H1 (cell line): ENCODE measurements around the gene GATB. TPM values are rescaled to one million over a fixed set of nuclear protein-coding genes. Genes with fewer than 3 reads are reported as not detected.

Source experiments
- CTCF ChIA-PET: fragments of 300-600 bp; sonication (Branson Sonifier 250); formaldehyde crosslinking; loops from one replicate; lab custom pipeline; 2021; ENCODE audit not compliant: partially characterized antibody; lab: Charles Lee
- POLR2A ChIA-PET: fragments of 300-600 bp; sonication (Branson Sonifier 250); formaldehyde crosslinking; loops from one replicate; lab custom pipeline; 2021; ENCODE audit warnings: inconsistent platforms; ENCODE audit not compliant: partially characterized antibody; lab: Charles Lee
- DNase-seq, 2 experiments: peaks; one replicate each; pipeline versions ENCODE4 v3.0.0 to v3.0.0-alpha.2; 2010 to 2022; ENCODE audit warnings: low spot score in 2 of 2, low read depth in 1 of 2, mixed read lengths in 1 of 2
- FAIRE-seq: peaks from 2 replicates; lab custom pipeline; 2011; peaks lifted over from hg19 to GRCh38; lab: Jason Lieb, UNC
- H2AFZ ChIP-seq: 2 replicates; pipeline ENCODE4 v1.8.1; 2012; ENCODE audit warnings: low read length, inconsistent platforms
- H2AK5ac ChIP-seq: 2 replicates; pipeline ENCODE4 v1.6.1; 2013; ENCODE audit warnings: low read depth, low read length
- H2BK120ac ChIP-seq: replicated peaks from 2 replicates; pipeline ENCODE3; 2013; ENCODE audit warnings: low read depth, low read length, inconsistent platforms
- H2BK12ac ChIP-seq: 2 replicates; pipeline ENCODE4 v1.6.1; 2013; ENCODE audit warnings: low read depth, low read length
- H2BK15ac ChIP-seq: 2 replicates; pipeline ENCODE4 v1.6.1; 2013; ENCODE audit warnings: low read length
- H2BK20ac ChIP-seq: 2 replicates; pipeline ENCODE4 v1.6.1; 2013; ENCODE audit warnings: low read length
- H2BK5ac ChIP-seq: 2 replicates; pipeline ENCODE4 v1.6.1; 2013; ENCODE audit warnings: low read depth, low read length
- H3K14ac ChIP-seq: 2 replicates; pipeline ENCODE4 v1.6.1; 2013; ENCODE audit warnings: inconsistent platforms; ENCODE audit not compliant: insufficient read length
- H3K18ac ChIP-seq: 2 replicates; pipeline ENCODE4 v1.6.1; 2013; ENCODE audit warnings: low read length; ENCODE audit errors: extremely low read depth
- H3K23ac ChIP-seq: 2 replicates; pipeline ENCODE4 v1.6.1; 2013; ENCODE audit warnings: inconsistent platforms; ENCODE audit not compliant: insufficient read length
- H3K23me2 ChIP-seq: 2 replicates; pipeline ENCODE4 v1.6.1; 2013; ENCODE audit warnings: low read depth, low read length
- H3K27ac ChIP-seq: 2 replicates; pipeline ENCODE4 v1.6.1; 2011; ENCODE audit warnings: low read depth, low read length, inconsistent platforms
- H3K27me3 ChIP-seq, 4 experiments: replicated peaks in 1 of 4; 1 replicate in 1 of 4; 2 replicates in 3 of 4; pipeline versions ENCODE4 v1.6.1 to v1.8.1; 2011 to 2013; ENCODE audit warnings: low read length in 3 of 4, mild to moderate bottlenecking in 3 of 4, inconsistent platforms in 2 of 4, mixed read lengths in 2 of 4, moderate library complexity in 1 of 4; ENCODE audit not compliant: control insufficient read depth in 3 of 4, insufficient read depth in 3 of 4; ENCODE audit errors: extremely low read depth in 1 of 4
- H3K36me3 ChIP-seq, 4 experiments: 2 replicates each; pipeline versions ENCODE4 v1.6.1 to v1.8.1; 2011 to 2013; ENCODE audit warnings: mild to moderate bottlenecking in 4 of 4, low read length in 3 of 4, moderate library complexity in 2 of 4, control low read depth in 1 of 4, inconsistent platforms in 1 of 4; ENCODE audit not compliant: insufficient read depth in 4 of 4, control insufficient read depth in 2 of 4
- H3K4ac ChIP-seq: replicated peaks from 2 replicates; pipeline ENCODE3; 2013; ENCODE audit warnings: low read length, low read depth, mixed read lengths, inconsistent platforms; ENCODE audit not compliant: insufficient read length
- H3K4me1 ChIP-seq, 4 experiments: replicated peaks in 1 of 4; 1 replicate in 1 of 4; 2 replicates in 3 of 4; pipeline versions ENCODE4 v1.6.1 to v1.8.1; 2011 to 2013; ENCODE audit warnings: low read length in 3 of 4, inconsistent platforms in 2 of 4, mixed read lengths in 1 of 4; ENCODE audit not compliant: insufficient read depth in 4 of 4, control insufficient read depth in 3 of 4
- H3K4me2 ChIP-seq, 2 experiments: 2 replicates each; pipeline versions ENCODE4 v1.6.1 to v1.8.1; 2011 to 2013; ENCODE audit warnings: low read depth in 2 of 2, low read length in 2 of 2, control low read depth in 1 of 2, inconsistent platforms in 1 of 2, mild to moderate bottlenecking in 1 of 2; ENCODE audit not compliant: insufficient read depth in 1 of 2
- H3K4me3 ChIP-seq, 4 experiments: fragments of 200-600, 300-600 bp in 1 of 4; sonication (generic), shearing (Covaris generic), sonication (Bioruptor Twin) in 1 of 4; 2 replicates each; pipeline versions ENCODE4 v1.5.1 to v1.8.1; 2011 to 2016; ENCODE audit warnings: low read length in 4 of 4, low read depth in 3 of 4, control low read depth in 2 of 4, inconsistent platforms in 2 of 4, mild to moderate bottlenecking in 2 of 4, mixed read lengths in 1 of 4, moderate library complexity in 1 of 4; ENCODE audit not compliant: insufficient read depth in 2 of 4; ENCODE audit errors: extremely low read depth in 1 of 4
- H3K56ac ChIP-seq: replicated peaks from 2 replicates; pipeline ENCODE3; 2013; ENCODE audit warnings: low read depth, mild to moderate bottlenecking, mixed read lengths, low read length, inconsistent platforms; ENCODE audit not compliant: insufficient read length
- H3K79me1 ChIP-seq: 2 replicates; pipeline ENCODE4 v1.6.1; 2013; ENCODE audit warnings: low read depth, low read length, control low read depth
- H3K79me2 ChIP-seq, 2 experiments: 2 replicates each; pipeline versions ENCODE4 v1.6.1 to v1.8.1; 2012 to 2013; ENCODE audit warnings: low read length in 2 of 2, mild to moderate bottlenecking in 2 of 2, inconsistent platforms in 1 of 2; ENCODE audit not compliant: insufficient read depth in 2 of 2, control insufficient read depth in 1 of 2
- H3K9ac ChIP-seq, 4 experiments: replicated peaks in 1 of 4; 1 replicate in 1 of 4; 2 replicates in 3 of 4; pipeline versions ENCODE4 v1.6.1 to v1.8.1; 2011 to 2013; ENCODE audit warnings: low read depth in 3 of 4, low read length in 3 of 4, control low read depth in 2 of 4, mild to moderate bottlenecking in 2 of 4, moderate library complexity in 2 of 4, inconsistent platforms in 1 of 4; ENCODE audit errors: extremely low read depth in 1 of 4
- H3K9me3 ChIP-seq, 2 experiments: 2 replicates each; pipeline versions ENCODE4 v1.6.1 to v1.8.1; 2012 to 2013; ENCODE audit warnings: mild to moderate bottlenecking in 2 of 2, moderate library complexity in 2 of 2, control low read depth in 1 of 2, inconsistent platforms in 1 of 2, low read depth in 1 of 2, low read length in 1 of 2, mixed read lengths in 1 of 2; ENCODE audit not compliant: insufficient read depth in 2 of 2
- H4K20me1 ChIP-seq, 2 experiments: replicated peaks in 1 of 2; 2 replicates each; pipeline versions ENCODE3 to v1.8.1; 2011 to 2013; ENCODE audit warnings: inconsistent platforms in 2 of 2, low read length in 2 of 2, mild to moderate bottlenecking in 1 of 2; ENCODE audit not compliant: insufficient read depth in 2 of 2, control insufficient read depth in 1 of 2
- H4K5ac ChIP-seq: 2 replicates; pipeline ENCODE4 v1.6.1; 2013; ENCODE audit warnings: low read length, low read depth, mixed read lengths, inconsistent platforms; ENCODE audit not compliant: insufficient read length
- H4K8ac ChIP-seq: 2 replicates; pipeline ENCODE4 v1.8.0; 2013; ENCODE audit warnings: mild to moderate bottlenecking, moderate library complexity, low read length, inconsistent platforms; ENCODE audit not compliant: insufficient read depth; ENCODE audit errors: extremely low read depth
- H4K91ac ChIP-seq: replicated peaks from 2 replicates; pipeline ENCODE3; 2013; ENCODE audit warnings: low read length, mixed read lengths, inconsistent platforms; ENCODE audit not compliant: insufficient read length
- ATF3 ChIP-seq: IDR thresholded peaks from 2 replicates; pipeline ENCODE4 v1.6.1; 2011; ENCODE audit warnings: low read depth, mild to moderate bottlenecking, low read length; ENCODE audit not compliant: insufficient read depth
- CHD1 ChIP-seq: IDR thresholded peaks from 2 replicates; pipeline ENCODE4 v1.6.1; 2012; ENCODE audit warnings: low read depth, low read length, improper control_type of control experiment
- CTCF ChIP-seq, 3 experiments: IDR thresholded peaks; 1 replicate in 2 of 3; 2 replicates in 1 of 3; pipeline versions ENCODE4 v1.5.1 to v1.6.1; 2011; ENCODE audit warnings: low read length in 3 of 3, mild to moderate bottlenecking in 3 of 3, inconsistent platforms in 2 of 3, low read depth in 1 of 3, moderate library complexity in 1 of 3; ENCODE audit not compliant: insufficient read depth in 1 of 3; ENCODE audit errors: control extremely low read depth in 1 of 3
- EP300 ChIP-seq, 2 experiments: IDR thresholded peaks; 1 replicate in 1 of 2; 2 replicates in 1 of 2; pipeline ENCODE4 v1.6.1; 2011 to 2012; ENCODE audit warnings: low read depth in 2 of 2, low read length in 2 of 2, mild to moderate bottlenecking in 2 of 2, borderline replicate concordance in 1 of 2, inconsistent platforms in 1 of 2, moderate library complexity in 1 of 2
- EZH2 ChIP-seq: fragments of 200-600 bp; sonication (generic); IDR thresholded peaks from 2 replicates; pipeline ENCODE4 v1.7.1; 2012; ENCODE audit warnings: low read depth, mild to moderate bottlenecking, moderate library complexity, low read length, inconsistent platforms; ENCODE audit not compliant: severe bottlenecking
- FOSL1 ChIP-seq: IDR thresholded peaks from 2 replicates; pipeline ENCODE4 v1.6.1; 2011; ENCODE audit warnings: mild to moderate bottlenecking, low read depth, low read length, moderate library complexity; ENCODE audit not compliant: insufficient read depth
- RBBP5 ChIP-seq: IDR thresholded peaks from 2 replicates; pipeline ENCODE4 v1.7.1; 2012; ENCODE audit warnings: low read depth, mild to moderate bottlenecking, inconsistent platforms, low read length, moderate library complexity, borderline replicate concordance
- RNF2 ChIP-seq: fragments of 200-900, 300-1000 bp; sonication (generic); IDR thresholded peaks from 2 replicates; pipeline ENCODE4 v1.7.1; 2016; ENCODE audit warnings: borderline replicate concordance, low read depth, mild to moderate bottlenecking, antibody characterized with exemption, low read length; ENCODE audit not compliant: poor library complexity, severe bottlenecking; ENCODE audit errors: missing control alignments
- polyA plus RNA-seq, 7 experiments: library from polyadenylated mRNA; depleted of rRNA in 3 of 7; stranded (reverse) in 5 of 7; unstranded in 2 of 7; fragments of >200 nt in 5 of 7; fragments of 200-250 nt in 2 of 7; gene quantifications; 1 replicate in 5 of 7; 2 replicates in 1 of 7; 4 replicates in 1 of 7; pipeline versions ENCODE4 v1.2.1 to v1.2.3, GENCODE V29; 2011 to 2013; ENCODE audit warnings: missing spikeins in 2 of 7, mixed read lengths in 2 of 7
- total RNA-seq: library from RNA; stranded (reverse); fragmentation: NEBNext Ultra II Directional; extraction: Animal tissue kit (Norgen Biotek cat#: 25700); gene quantifications from 2 replicates; pipeline ENCODE4 v1.2.1, GENCODE V29; 2021
- TF ChIP-seq, protein P1 (sequence below): IDR thresholded peaks from 2 replicates; pipeline ENCODE4 v1.6.1; 2011; ENCODE audit warnings: low read length, improper control_type of control experiment

Gene GATB
- total and polyA plus RNA-seq, 2 of the 8 experiments (the other 6 are each of a cell fraction or from before 2014, with no cell fraction given) = 15.3 to 18.0 TPM

DNA sequence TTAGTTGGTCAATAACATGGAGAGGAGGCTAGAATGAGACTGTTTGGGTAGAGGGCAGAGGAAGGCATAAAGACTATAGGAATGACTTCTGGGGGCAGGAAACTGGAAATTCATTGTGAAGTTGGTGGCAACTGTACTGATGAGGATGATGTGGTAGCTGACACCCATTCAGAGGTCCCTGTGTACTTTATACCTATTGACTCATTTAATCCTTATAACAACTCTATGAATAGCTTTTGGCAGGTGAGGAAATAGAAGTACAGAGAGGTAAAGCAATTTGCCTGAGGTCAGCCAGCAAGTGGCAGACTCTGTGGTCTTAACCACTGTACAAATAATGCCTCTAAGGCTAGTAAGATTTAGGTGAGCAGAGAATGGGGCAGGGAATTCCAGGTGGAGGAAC, 100.1 kb downstream of the GATB start:
- POLR2A ChIA-PET = no interaction called here
- no peaks in the 10 kb centered on the region; the same call in 1 of the 2 replicates for H3K79me1 ChIP-seq
- DNase-seq = no peak

More for the DNA sequence above, 100.1 kb downstream of the GATB start:
- Histone ChIP-seq H3K4me1 (no peaks in the 10 kb centered on the region), H2BK12ac (no peak overlapping the region), H3K23me2 (no peaks in the 10 kb centered on the region), H2BK120ac (no peak overlapping the region), H2AFZ (no peak overlapping the region), H3K18ac (no peak overlapping the region), H3K9ac (no peak overlapping the region), H2BK5ac (no peak overlapping the region), H4K20me1 (peaks cover 0 to 2% of the 10 kb centered on the region in 2 experiments), H3K36me3 (peaks cover 2 to 42% (median 23%) of the 10 kb centered on the region in 4 experiments; a peak in 7 of 8 replicates), H3K14ac (no peak overlapping the region), H2BK20ac (no peak overlapping the region), H3K9me3 (no peaks in the 10 kb centered on the region), H3K4me2 (no peak overlapping the region), H3K4ac (no peak overlapping the region), H3K27ac (no peak overlapping the region), H3K27me3 (no peaks in the 10 kb centered on the region), H3K23ac (no peak overlapping the region), H2AK5ac (no peak overlapping the region), H3K4me3 (no peak overlapping the region), H4K8ac (no peak overlapping the region), H2BK15ac (no peak overlapping the region), H4K91ac (no peak overlapping the region), H4K5ac (no peak overlapping the region), H3K79me2 (no peaks in the 10 kb centered on the region), H3K56ac (no peak overlapping the region)
- TF ChIP-seq RNF2 (no peak), EP300 (IDR thresholded peaks at IDR 0.05; ENCODE audit: borderline replicate concordance in 1 of 2, low read depth in 2 of 2, low read length in 2 of 2) (no peak), ATF3 (no peak), CTCF (IDR thresholded peaks at IDR 0.05; ENCODE audit: control extremely low read depth in 1 of 3, insufficient read depth in 1 of 3, low read depth in 1 of 3, low read length in 3 of 3) (no peak), RBBP5 (no peak), EZH2 (no peak), CHD1 (no peak), FOSL1 (no peak)
- TF ChIP-seq, protein P1, sequence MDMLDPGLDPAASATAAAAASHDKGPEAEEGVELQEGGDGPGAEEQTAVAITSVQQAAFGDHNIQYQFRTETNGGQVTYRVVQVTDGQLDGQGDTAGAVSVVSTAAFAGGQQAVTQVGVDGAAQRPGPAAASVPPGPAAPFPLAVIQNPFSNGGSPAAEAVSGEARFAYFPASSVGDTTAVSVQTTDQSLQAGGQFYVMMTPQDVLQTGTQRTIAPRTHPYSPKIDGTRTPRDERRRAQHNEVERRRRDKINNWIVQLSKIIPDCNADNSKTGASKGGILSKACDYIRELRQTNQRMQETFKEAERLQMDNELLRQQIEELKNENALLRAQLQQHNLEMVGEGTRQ = no peak
- CTCF ChIA-PET = interaction anchor here (0.8 to 5.2 kb wide), 2 partner anchors 13 to 15 kb away, joined by 4 to 33 read pairs; no protein-coding TSS in a partner anchor
- FAIRE-seq = no peak
